Panc1 (cell line): Measurements from ENCODE around the gene PRKAG3.

ENCODE experiments used
- CTCF ChIP-seq: fragments of 450-650 bp; IDR thresholded peaks from 2 replicates; pipeline ENCODE4 v1.5.1; 2017; ENCODE audit warnings: mild to moderate bottlenecking
- POLR2AphosphoS5 ChIP-seq: IDR thresholded peaks from 2 replicates; pipeline ENCODE4 v1.6.1; 2012; ENCODE audit warnings: mild to moderate bottlenecking, low read depth, low read length, moderate library complexity
- REST ChIP-seq, 2 experiments: IDR thresholded peaks; 2 replicates each; pipeline ENCODE4 v1.6.1; 2011 to 2012; ENCODE audit warnings: low read depth in 2 of 2, control low read depth in 1 of 2, low read length in 1 of 2, mild to moderate bottlenecking in 1 of 2, moderate library complexity in 1 of 2; ENCODE audit not compliant: insufficient read depth in 1 of 2
- SIN3A ChIP-seq: IDR thresholded peaks from 2 replicates; pipeline ENCODE4 v1.6.1; 2012; ENCODE audit warnings: low read depth, mild to moderate bottlenecking, low read length, moderate library complexity, borderline replicate concordance; ENCODE audit not compliant: insufficient read depth
- TCF7L2 ChIP-seq: IDR thresholded peaks from 2 replicates; pipeline ENCODE4 v1.6.1; 2011; ENCODE audit warnings: mild to moderate bottlenecking, low read depth, low read length, inconsistent platforms

- TF ChIP-seq CTCF (no peak), POLR2AphosphoS5 (no peak), SIN3A (no peak), REST (IDR thresholded peaks at IDR 0.05; ENCODE audit: insufficient read depth in 1 of 2, low read depth in 2 of 2, low read length in 1 of 2) (no peak), TCF7L2 (no peak)
Observed at GRCh38 chr2:218865999-218866398, 34.4 kb upstream of the PRKAG3 start.
